Heart left ventricle (tissue), 13 donors: Measurements from ENCODE around the gene PSMB10.

Experiments used
- CTCF ChIP-seq, 12 donors: fragments of 200-600 bp; sonication (generic) in 4 of 12; IDR thresholded peaks; one replicate each; pipeline versions ENCODE4 v1.5.0 to v1.8.0; 2018 to 2022; ENCODE audit warnings: antibody characterized with exemption in 12 of 12, mild to moderate bottlenecking in 5 of 12
- POLR2A ChIP-seq, 2 donors: fragments of 450-650 bp; IDR thresholded peaks; one replicate each; pipeline ENCODE4 v1.6.1; 2017; ENCODE audit warnings: antibody characterized with exemption in 2 of 2, mild to moderate bottlenecking in 2 of 2, moderate library complexity in 2 of 2
- donor health status: ischemic (EF 13 %, LVEDD 7.1; RV severe dilation, severe dysfunction).
- donor health status: DM: no; HTN: yes; CAD: no.
- donor health status: DM: no; HTN: no; CAD: no.
- donor health status: ischemic (EF 25% LVEDD 6.9; RV normal size, moderate dysfunction).
- donor health status: ischemic (EF 25% LVEDD 5.7; RV mildly dilated, moderate dysfunction).
- donor health status: ischemic (EF 35%, LVEDD 5.7; RV mildly dilated, moderate dysfunction).
- donor health status: nonischemic (EF 11% LVEDD 7.7; RV severe dilation, severe dysfunction).
- donor health status: DM: yes; HTN: yes; CAD: no.
- donor health status: PGD.
- donor health status: ischemic (EF 29% LVEDD 5.4; RV normal size, mild dysfunction).
- donor health status: nonischemic (EF 23%, LVEDD 6.1; RV moderate dilation, normal function).

- TF ChIP-seq POLR2A (IDR thresholded peaks at IDR 0.05) (no peak), CTCF (IDR thresholded peaks at IDR 0.05) (no peak)
Observed at GRCh38 chr16:67977469-67978227, 41.0 kb upstream of the PSMB10 start.
